Kidney glomerular epithelial cell (primary cell): ENCODE results near the gene SDK1.

Experiments used
- DNase-seq: peaks from one replicate; lab custom pipeline; 2025; lab: John Stamatoyannopoulos, UW

The SDK1 gene

GRCh38 chr7:3300651-3301448 lies at the start of gene SDK1:
Gene SDK1 (plus strand): TSS chr7:3301252. CDS start chr7:3301587, 335 bp downstream.
- peak; percentile 52 for DNase-seq

GRCh38 chr7:3254718-3255117 lies 46.3 kb upstream of the SDK1 start:
- DNase-seq = no peak

- no peak for DNase-seq
Measured at GRCh38 chr7:3259711-3260400, 41.2 kb upstream of the SDK1 start.

- no peak for DNase-seq
Measured at GRCh38 chr7:3260401-3260715, 40.7 kb upstream of the SDK1 start.

GRCh38 chr7:3264693-3265339 lies 36.2 kb upstream of the SDK1 start:
- DNase-seq = no peak

GRCh38 chr7:3265388-3265787 lies 35.7 kb upstream of the SDK1 start:
- no peak for DNase-seq

GRCh38 chr7:3266240-3266639 lies 34.8 kb upstream of the SDK1 start:
- no peak for DNase-seq

- DNase-seq = peak; percentile 83
Measured at GRCh38 chr7:3267966-3268690, 32.9 kb upstream of the SDK1 start.

GRCh38 chr7:3270362-3270761 lies 30.7 kb upstream of the SDK1 start:
- no peak for DNase-seq

- DNase-seq = no peak
Measured at GRCh38 chr7:3271298-3271697, 29.8 kb upstream of the SDK1 start.

- peak; percentile 35 for DNase-seq
Measured at GRCh38 chr7:3272691-3273141, 28.3 kb upstream of the SDK1 start.

GRCh38 chr7:3274131-3274530 lies 26.9 kb upstream of the SDK1 start:
- no peak for DNase-seq

- DNase-seq = no peak
Measured at GRCh38 chr7:3277604-3278572, 23.2 kb upstream of the SDK1 start.

- no peak for DNase-seq
Measured at GRCh38 chr7:3279147-3279818, 21.8 kb upstream of the SDK1 start.

- DNase-seq = no peak
Measured at GRCh38 chr7:3280445-3280844, 20.6 kb upstream of the SDK1 start.

GRCh38 chr7:3280946-3281656 lies 20.0 kb upstream of the SDK1 start:
- no peak for DNase-seq

GRCh38 chr7:3282457-3282856 lies 18.6 kb upstream of the SDK1 start:
- DNase-seq = no peak

GRCh38 chr7:3283130-3283704 lies 17.8 kb upstream of the SDK1 start:
- DNase-seq = no peak

- DNase-seq = no peak
Measured at GRCh38 chr7:3285652-3286051, 15.4 kb upstream of the SDK1 start.

- peak; percentile 6 for DNase-seq
Measured at GRCh38 chr7:3289996-3290395, 11.1 kb upstream of the SDK1 start.
